HepG2 (cell line): ENCODE results near the gene GRIK4. TPM values are rescaled to one million over a fixed set of nuclear protein-coding genes. Genes with fewer than 3 reads are reported as not detected.

Experiments
- ATAC-seq: fragments of 200-7000 bp; cut with Tn5 transposase; 3 replicates; pipeline ENCODE4 v1.9.1; 2020; ENCODE audit warnings: mild to moderate bottlenecking, moderate library complexity
- BruUV-seq: library from RNA; stranded (reverse); fragments of 400-500 nt; replicated peaks from 2 replicates; lab custom pipeline; 2021; lab: Mats Ljungman, UMichigan
- CTCF ChIA-PET: fragments of 300-600 bp; formaldehyde crosslinking; extraction: SDS; loops from one replicate; lab custom pipeline; 2021; ENCODE audit warnings: low total read pairs, inconsistent platforms, low intra/inter-chr PET ratio; lab: Yijun Ruan, JAX
- POLR2A ChIA-PET: fragments of 350-600 bp; sonication (Branson Sonifier 250); formaldehyde crosslinking; loops from one replicate; lab custom pipeline; 2020; ENCODE audit warnings: antibody characterized with exemption, inconsistent platforms; lab: Yijun Ruan, JAX
- DNase-seq: peaks from one replicate; pipeline ENCODE4 v3.0.0-alpha.2; 2015; ENCODE audit warnings: low spot score
- FAIRE-seq: peaks from 3 replicates; lab custom pipeline; 2011; peaks lifted over from hg19 to GRCh38; lab: Jason Lieb, UNC
- H2AFZ ChIP-seq: one replicate; pipeline ENCODE4 v1.6.1; 2011; ENCODE audit warnings: low read length, inconsistent platforms
- H3K27ac ChIP-seq: fragments of 300-600 bp; 3 replicates; pipeline ENCODE4 v1.8.0; 2011; ENCODE audit warnings: mixed run types, mild to moderate bottlenecking, mixed read lengths, low read length, inconsistent platforms; ENCODE audit not compliant: insufficient read depth; ENCODE audit errors: extremely low read length
- H3K27me3 ChIP-seq, 2 experiments: fragments of 200-600 bp in 1 of 2; 2 replicates in 1 of 2; 3 replicates in 1 of 2; pipeline versions ENCODE4 v1.6.0 to v1.8.0; 2011; ENCODE audit warnings: low read length in 2 of 2, mild to moderate bottlenecking in 2 of 2, moderate library complexity in 2 of 2, inconsistent platforms in 1 of 2; ENCODE audit not compliant: insufficient read depth in 2 of 2, control insufficient read depth in 1 of 2
- H3K36me3 ChIP-seq, 2 experiments: fragments of 200-600 bp in 1 of 2; replicated peaks in 1 of 2; 2 replicates in 1 of 2; 3 replicates in 1 of 2; pipeline versions ENCODE4 v1.5.1 to v1.8.0; 2011; ENCODE audit warnings: low read length in 2 of 2, inconsistent platforms in 1 of 2; ENCODE audit not compliant: insufficient read depth in 2 of 2, control insufficient read depth in 1 of 2
- H3K4me1 ChIP-seq: 2 replicates; pipeline ENCODE4 v1.5.1; 2012; ENCODE audit warnings: low read length, inconsistent platforms; ENCODE audit not compliant: insufficient read depth
- H3K4me2 ChIP-seq: 2 replicates; pipeline ENCODE4 v1.6.0; 2011; ENCODE audit warnings: low read depth, low read length, inconsistent platforms
- H3K4me3 ChIP-seq, 3 experiments: fragments of 200-600 bp in 1 of 3; sonication (generic), shearing (Covaris generic) in 1 of 3; replicated peaks in 1 of 3; 2 replicates each; pipeline ENCODE4 v1.5.1; 2011 to 2016; ENCODE audit warnings: low read length in 3 of 3, inconsistent platforms in 2 of 3, low read depth in 2 of 3, mild to moderate bottlenecking in 2 of 3, control low read depth in 1 of 3, mixed read lengths in 1 of 3; ENCODE audit not compliant: insufficient read depth in 1 of 3
- H3K79me2 ChIP-seq: one replicate; pipeline ENCODE4 v1.6.1; 2011; ENCODE audit warnings: low read length, inconsistent platforms; ENCODE audit not compliant: insufficient read depth
- H3K9ac ChIP-seq: 2 replicates; pipeline ENCODE4 v1.6.0; 2011; ENCODE audit warnings: mild to moderate bottlenecking, low read depth, low read length, inconsistent platforms; ENCODE audit not compliant: insufficient read depth
- H3K9me3 ChIP-seq: 2 replicates; pipeline ENCODE4 v1.5.1; 2012; ENCODE audit warnings: mild to moderate bottlenecking, low read length
- H4K20me1 ChIP-seq: 2 replicates; pipeline ENCODE4 v1.6.0; 2011; ENCODE audit warnings: inconsistent platforms, mild to moderate bottlenecking, low read length, moderate library complexity; ENCODE audit not compliant: insufficient read depth
- AGO1 ChIP-seq: fragments of 200-400 bp; formaldehyde crosslinking; IDR thresholded peaks from 2 replicates; pipeline ENCODE4 v1.6.1; 2017; ENCODE audit warnings: mild to moderate bottlenecking, low read depth, low read length, moderate library complexity; ENCODE audit not compliant: poor library complexity, severe bottlenecking
- ATF2 ChIP-seq: sonication (generic); formaldehyde crosslinking; IDR thresholded peaks from 2 replicates; pipeline ENCODE4 v1.4.0; 2020; ENCODE audit warnings: missing genetic modification reagents
- GFI1 ChIP-seq: sonication (generic); formaldehyde crosslinking; IDR thresholded peaks from 2 replicates; pipeline ENCODE4 v1.5.0; 2020; ENCODE audit warnings: missing genetic modification reagents, mild to moderate bottlenecking, borderline replicate concordance
- HMG20B ChIP-seq: conservative IDR thresholded peaks from 2 replicates; pipeline ENCODE4 v1.6.1; 2016; ENCODE audit warnings: missing genetic modification reagents, missing compliant biosample characterization
- HNRNPUL1 ChIP-seq: fragments of 200-400 bp; formaldehyde crosslinking; IDR thresholded peaks from 2 replicates; pipeline ENCODE4 v1.6.1; 2017; ENCODE audit warnings: low read depth, mild to moderate bottlenecking, low read length, moderate library complexity
- KMT2B ChIP-seq: IDR thresholded peaks from 2 replicates; pipeline ENCODE4 v1.6.1; 2016; ENCODE audit warnings: missing genetic modification reagents, missing compliant biosample characterization
- MIER2 ChIP-seq: IDR thresholded peaks from 2 replicates; pipeline ENCODE4 v1.6.1; 2016; ENCODE audit warnings: missing biosample characterization, missing genetic modification reagents
- NFYB ChIP-seq: sonication (generic); formaldehyde crosslinking; IDR thresholded peaks from 2 replicates; pipeline ENCODE4 v1.4.0; 2020; ENCODE audit warnings: missing genetic modification reagents
- REST ChIP-seq, 2 experiments: IDR thresholded peaks; 2 replicates each; pipeline ENCODE4 v1.6.1; 2011 to 2012; ENCODE audit warnings: low read length in 2 of 2, borderline replicate concordance in 1 of 2, low read depth in 1 of 2, mild to moderate bottlenecking in 1 of 2, moderate library complexity in 1 of 2
- TCF12 ChIP-seq, 2 experiments: fragments of 450-650 bp in 1 of 2; sonication (generic) in 1 of 2; formaldehyde crosslinking in 1 of 2; IDR thresholded peaks; 2 replicates each; pipeline versions ENCODE4 v1.6.1 to v1.8.0; 2017 to 2022; ENCODE audit warnings: antibody characterized with exemption in 1 of 2, mild to moderate bottlenecking in 1 of 2, missing genetic modification reagents in 1 of 2, moderate library complexity in 1 of 2
- ZBTB44 ChIP-seq: sonication (generic); formaldehyde crosslinking; IDR thresholded peaks from 2 replicates; pipeline ENCODE4 v1.4.0; 2020; ENCODE audit warnings: missing genetic modification reagents
- ZNF431 ChIP-seq: sonication (generic); formaldehyde crosslinking; IDR thresholded peaks from 2 replicates; pipeline ENCODE4 v1.9.0; 2022; ENCODE audit warnings: missing genetic modification reagents, low read depth, mild to moderate bottlenecking, borderline replicate concordance
- ZNF501 ChIP-seq: sonication (generic); formaldehyde crosslinking; IDR thresholded peaks from 2 replicates; pipeline ENCODE4 v1.5.1; 2020; ENCODE audit warnings: mild to moderate bottlenecking, moderate library complexity, missing genetic modification reagents
- ZNF510 ChIP-seq: sonication (generic); formaldehyde crosslinking; IDR thresholded peaks from 2 replicates; pipeline ENCODE4 v1.4.0; 2020; ENCODE audit warnings: low read depth, mild to moderate bottlenecking, missing genetic modification reagents
- ZNF607 ChIP-seq: sonication (generic); formaldehyde crosslinking; IDR thresholded peaks from 2 replicates; pipeline ENCODE4 v1.5.1; 2020; ENCODE audit warnings: missing genetic modification reagents, mild to moderate bottlenecking, borderline replicate concordance
- ZNF782 ChIP-seq: sonication (generic); formaldehyde crosslinking; IDR thresholded peaks from 2 replicates; pipeline ENCODE4 v1.4.0; 2020; ENCODE audit warnings: missing genetic modification reagents, mild to moderate bottlenecking, borderline replicate concordance
- WGBS: methylation state at CpG from one replicate; pipeline ENCODE4 v1.1.6; 2017; ENCODE audit warnings: low lambda C conversion rate; 5-methylcytosine and 5-hydroxymethylcytosine counted together
- in situ Hi-C: cut with HindIII; loops from 2 replicates; pipeline ENCODE4 v1.10.0; 2017; ENCODE audit warnings: low pct_unique_long_range_greater_than_20kb; ENCODE audit not compliant: extremely low pct_ligation_motif_present
- intact Hi-C: fragments of 100-400 bp; cut with micrococcal nuclease; formaldehyde crosslinking; loops from one replicate; pipeline ENCODE4 v1.10.0; 2022; ENCODE audit not compliant: unreplicated experiment
- polyA plus RNA-seq, 8 experiments: library from polyadenylated mRNA; depleted of rRNA in 3 of 8; stranded (reverse) in 7 of 8; unstranded in 1 of 8; fragments of >200 nt; fragmentation: Illumina TruSeq in 4 of 8; extraction: Trizol in 4 of 8; gene quantifications; 2 replicates each; pipeline versions ENCODE4 v1.2.1 to v1.2.3, GENCODE V29; 2011 to 2016; ENCODE audit warnings: low read depth in 4 of 8, missing spikeins in 1 of 8, mixed read lengths in 1 of 8; ENCODE audit not compliant: insufficient read depth in 1 of 8
- total RNA-seq, 5 experiments: library from RNA; depleted of rRNA; stranded (reverse); fragments of >200 nt; fragmentation: Illumina TruSeq; extraction: Trizol; gene quantifications; 2 replicates each; pipeline ENCODE4 v1.2.3, GENCODE V29; 2016; ENCODE audit warnings: low read depth in 1 of 5

Gene GRIK4
- total and polyA plus RNA-seq, 2 of the 13 experiments (the other 11 are each of a cell fraction or from before 2014, with no cell fraction given): 0.04 to 0.07 TPM

GRCh38 chr11:120784566-120785251, 273.2 kb downstream of the GRIK4 start:
- FAIRE-seq: no peak
- H3K9me3 ChIP-seq: no peaks in the 10 kb centered on the region
- no peaks in the 10 kb centered on the region for H3K36me3 ChIP-seq
- no peak for ATAC-seq
- H3K4me3 ChIP-seq: no peak overlapping the region
- DNase-seq: no peak
- ChIA-PET POLR2A (no interaction called here), CTCF (no interaction called here)
- no peak overlapping the region for H2AFZ ChIP-seq
- 29% methylated on average over 10 of the region's 12 CpGs for WGBS
- intact Hi-C loops (no loop called here), in situ Hi-C loops (no loop called here)
- no peaks in the 10 kb centered on the region for H3K79me2 ChIP-seq
- no peaks in the 10 kb centered on the region for H4K20me1 ChIP-seq
- BruUV-seq: no TSS peak
- H3K4me2 ChIP-seq: no peak overlapping the region
- H3K9ac ChIP-seq: no peak overlapping the region
- H3K4me1 ChIP-seq: no peaks in the 10 kb centered on the region
- no peak overlapping the region for H3K27ac ChIP-seq
- H3K27me3 ChIP-seq: peaks cover 0 to 16% of the 10 kb centered on the region in 2 experiments; a peak in 1 of 5 replicates
- TF ChIP-seq HMG20B (CRISPR knock-in tag) (no peak), ZNF782 (no peak), MIER2 (no peak), AGO1 (no peak), REST (IDR thresholded peaks at IDR 0.05; ENCODE audit: borderline replicate concordance in 1 of 2, low read depth in 1 of 2, low read length in 2 of 2) (no peak), HNRNPUL1 (no peak), NFYB (CRISPR knock-in tag) (no peak), ZBTB44 (CRISPR knock-in tag) (no peak), ZNF501 (CRISPR knock-in tag) (no peak), ATF2 (no peak), TCF12 (IDR thresholded peaks at IDR 0.05) (no peak), TCF12 (CRISPR knock-in tag; IDR thresholded peaks at IDR 0.05) (no peak), ZNF510 (CRISPR knock-in tag) (no peak), ZNF607 (CRISPR knock-in tag) (no peak), ZNF431 (no peak), KMT2B (no peak), GFI1 (CRISPR knock-in tag) (no peak)
